ENCODE data around the gene SECISBP2L.

The SECISBP2L gene

GRCh38 chr15:48984811-48985352, 61.4 kb downstream of the SECISBP2L start:
- H3K36me3 ChIP-seq (ENCODE audit: control insufficient read depth, insufficient read depth, low read length): no peaks in the 10 kb centered on the region
- no peak for TF ChIP-seq CTCF (IDR thresholded peaks at IDR 0.05; ENCODE audit: insufficient read depth, low read length, poor library complexity, severe bottlenecking)
- H3K27me3 ChIP-seq (replicated peaks; ENCODE audit: control insufficient read depth, insufficient read depth, low read length): no peaks in the 10 kb centered on the region; the same call in 1 of the 2 replicates
- DNase-seq (ENCODE audit: extremely low read depth, insufficient read length): no peak
- H3K4me3 ChIP-seq (replicated peaks; ENCODE audit: low read depth, low read length): no peak overlapping the region

GRCh38 chr15:48984021-48984710, 62.1 kb downstream of the SECISBP2L start:
- H3K27me3 ChIP-seq (replicated peaks; ENCODE audit: control insufficient read depth, insufficient read depth, low read length): no peaks in the 10 kb centered on the region; the same call in none of the 2 replicates
- TF ChIP-seq CTCF (IDR thresholded peaks at IDR 0.05; ENCODE audit: insufficient read depth, low read length, poor library complexity, severe bottlenecking): no peak
- DNase-seq (ENCODE audit: extremely low read depth, insufficient read length): no peak
- no peaks in the 10 kb centered on the region for H3K36me3 ChIP-seq (ENCODE audit: control insufficient read depth, insufficient read depth, low read length)
- no peak overlapping the region for H3K4me3 ChIP-seq (replicated peaks; ENCODE audit: low read depth, low read length)

GRCh38 chr15:48983300-48983699, 62.9 kb downstream of the SECISBP2L start:
- Histone ChIP-seq H3K4me3 (replicated peaks; ENCODE audit: low read depth, low read length) (no peak overlapping the region), H3K36me3 (ENCODE audit: control insufficient read depth, insufficient read depth, low read length) (no peaks in the 10 kb centered on the region), H3K27me3 (replicated peaks; ENCODE audit: control insufficient read depth, insufficient read depth, low read length) (no peaks in the 10 kb centered on the region; the same call in none of the 2 replicates)
- no peak for TF ChIP-seq CTCF (IDR thresholded peaks at IDR 0.05; ENCODE audit: insufficient read depth, low read length, poor library complexity, severe bottlenecking)
- no peak for DNase-seq (ENCODE audit: extremely low read depth, insufficient read length)

GRCh38 chr15:48981941-48982340, 64.3 kb downstream of the SECISBP2L start:
- no peak for TF ChIP-seq CTCF (IDR thresholded peaks at IDR 0.05; ENCODE audit: insufficient read depth, low read length, poor library complexity, severe bottlenecking)
- no peak for DNase-seq (ENCODE audit: extremely low read depth, insufficient read length)
- Histone ChIP-seq H3K36me3 (ENCODE audit: control insufficient read depth, insufficient read depth, low read length) (no peaks in the 10 kb centered on the region), H3K27me3 (replicated peaks; ENCODE audit: control insufficient read depth, insufficient read depth, low read length) (no peaks in the 10 kb centered on the region; the same call in none of the 2 replicates), H3K4me3 (replicated peaks; ENCODE audit: low read depth, low read length) (no peak overlapping the region)

- no peak for TF ChIP-seq CTCF (IDR thresholded peaks at IDR 0.05; ENCODE audit: insufficient read depth, low read length, poor library complexity, severe bottlenecking)
- DNase-seq (ENCODE audit: extremely low read depth, insufficient read length): no peak
- no peaks in the 10 kb centered on the region; the same call in none of the 2 replicates for H3K27me3 ChIP-seq (replicated peaks; ENCODE audit: control insufficient read depth, insufficient read depth, low read length)
- H3K36me3 ChIP-seq (ENCODE audit: control insufficient read depth, insufficient read depth, low read length): no peaks in the 10 kb centered on the region
- no peak overlapping the region for H3K4me3 ChIP-seq (replicated peaks; ENCODE audit: low read depth, low read length)
Observed at GRCh38 chr15:48978638-48979037, 67.6 kb downstream of the SECISBP2L start.

All from GM06990 (cell line).